ENCODE measurements around the gene ETNPPL. TPM values are rescaled to one million over a fixed set of nuclear protein-coding genes. Genes with fewer than 3 reads are reported as not detected.
"Not testable (repeated sequence)": the region's sequence is repeated elsewhere in the genome, so short reads cannot be mapped to it uniquely, and the experiment has no call there.

The ETNPPL gene
- total RNA-seq, 4 donors from 2014 or later = 0.56 to 1.3 TPM; not detected in 2

- whole genome bisulfite sequencing, 2 donors = 47 to 49% methylated on average over 4 of the region's 4 CpGs
- H3K4me3 ChIP-seq (replicated peaks in 1 of 3) = no peak overlapping the region
- no peaks in the 10 kb centered on the region for H3K36me3 ChIP-seq
- no peaks in the 10 kb centered on the region for H3K27me3 ChIP-seq
- no peak for DNase-seq
- TF ChIP-seq CTCF (IDR thresholded peaks at IDR 0.05) (no peak), POLR2A (IDR thresholded peaks at IDR 0.05) (no peak)
- H3K4me1 ChIP-seq = no peaks in the 10 kb centered on the region
- H3K27ac ChIP-seq = no peak overlapping the region
- H3K9me3 ChIP-seq = no peaks in the 10 kb centered on the region
- intact Hi-C loops (cut with DNase I) = no loop called here
These were observed 48.0 kb downstream of the ETNPPL start for GRCh38 chr4:108714880-108715279.

GRCh38 chr4:108710578-108710977 is 52.3 kb downstream of the ETNPPL start:
- H3K4me1 ChIP-seq; H3K4me3 ChIP-seq (replicated peaks in 1 of 3); DNase-seq; H3K27ac ChIP-seq; intact Hi-C loops (cut with DNase I); H3K9me3 ChIP-seq; H3K27me3 ChIP-seq; H3K36me3 ChIP-seq: not testable (repeated sequence)
- 68 to 70% methylated on average over 7 of the region's 7 CpGs for WGBS, 2 donors

GRCh38 chr4:108709722-108710121 is 53.1 kb downstream of the ETNPPL start:
- intact Hi-C loops (cut with DNase I) = no loop called here
- DNase-seq = no peak

GRCh38 chr4:108709234-108709633 is 53.6 kb downstream of the ETNPPL start:
- Histone ChIP-seq H3K4me1 (no peaks in the 10 kb centered on the region), H3K27ac (no peak overlapping the region), H3K9me3 (no peaks in the 10 kb centered on the region), H3K4me3 (replicated peaks in 1 of 3) (no peak overlapping the region), H3K36me3 (no peaks in the 10 kb centered on the region), H3K27me3 (no peaks in the 10 kb centered on the region)
- 76 to 89% methylated on average over 10 of the region's 10 CpGs for WGBS, 2 donors
- intact Hi-C loops (cut with DNase I) = no loop called here
- no peak for DNase-seq
- TF ChIP-seq CTCF (IDR thresholded peaks at IDR 0.05) = no peak
- no peak for TF ChIP-seq POLR2A (IDR thresholded peaks at IDR 0.05)

More at GRCh38 chr4:108709722-108710121, 53.1 kb downstream of the ETNPPL start:
- H3K36me3 ChIP-seq = no peaks in the 10 kb centered on the region
- TF ChIP-seq CTCF (IDR thresholded peaks at IDR 0.05) (no peak), POLR2A (IDR thresholded peaks at IDR 0.05) (no peak)
- no peak overlapping the region for H3K27ac ChIP-seq
- H3K4me1 ChIP-seq = no peaks in the 10 kb centered on the region
- WGBS, 2 donors = 60 to 64% methylated on average over 7 of the region's 7 CpGs
- H3K9me3 ChIP-seq = no peaks in the 10 kb centered on the region
- no peak overlapping the region for H3K4me3 ChIP-seq (replicated peaks in 1 of 3)
- H3K27me3 ChIP-seq = no peaks in the 10 kb centered on the region

- Histone ChIP-seq H3K4me3 (replicated peaks in 1 of 3) (no peak overlapping the region), H3K9me3 (no peaks in the 10 kb centered on the region), H3K27ac (no peak overlapping the region), H3K27me3 (no peaks in the 10 kb centered on the region), H3K36me3 (no peaks in the 10 kb centered on the region), H3K4me1 (no peaks in the 10 kb centered on the region)
- TF ChIP-seq POLR2A (IDR thresholded peaks at IDR 0.05) = no peak
- no peak for TF ChIP-seq CTCF (IDR thresholded peaks at IDR 0.05)
- intact Hi-C loops (cut with DNase I) = no loop called here
- 68 to 70% methylated on average over 4 of the region's 4 CpGs for WGBS, 2 donors
- DNase-seq = no peak
These were observed 56.6 kb downstream of the ETNPPL start for GRCh38 chr4:108706289-108706688.

- no peak for DNase-seq
- Histone ChIP-seq H3K27ac (no peak overlapping the region), H3K36me3 (no peaks in the 10 kb centered on the region), H3K4me1 (no peaks in the 10 kb centered on the region), H3K4me3 (replicated peaks in 1 of 3) (no peak overlapping the region), H3K9me3 (no peaks in the 10 kb centered on the region), H3K27me3 (no peaks in the 10 kb centered on the region)
- intact Hi-C loops (cut with DNase I) = no loop called here
- WGBS, 2 donors = 86 to 91% methylated on average over 2 of the region's 2 CpGs
- TF ChIP-seq CTCF (IDR thresholded peaks at IDR 0.05) = no peak
- TF ChIP-seq POLR2A (IDR thresholded peaks at IDR 0.05) = no peak
These were observed 58.9 kb downstream of the ETNPPL start for GRCh38 chr4:108703966-108704365.
